ENCODE measurements around the gene MAEA.

MAEA gene

DNA sequence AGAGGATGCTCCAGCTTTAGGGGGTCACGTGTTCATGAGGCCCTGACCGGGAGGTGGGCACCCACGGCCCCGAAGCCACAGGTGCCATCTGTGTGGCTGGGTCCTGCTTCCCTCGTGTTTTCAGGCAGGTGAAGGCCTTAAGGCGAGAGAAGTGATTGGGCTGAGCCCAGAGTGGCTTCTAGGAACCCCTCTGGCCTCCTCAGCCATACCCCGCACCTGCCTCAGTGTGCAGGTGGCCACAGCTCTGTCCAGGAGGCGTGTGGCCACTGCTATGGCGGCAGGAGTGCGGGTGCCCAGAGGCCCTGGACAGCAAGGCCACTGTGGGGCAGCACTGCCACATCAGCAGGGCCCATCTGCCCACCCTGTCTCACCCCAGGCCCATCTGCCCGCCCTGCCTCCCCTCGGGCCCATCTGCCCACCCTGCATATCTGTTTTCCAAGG, 91.5 kb downstream of the MAEA start:
- no peak for DNase-seq
- ATAC-seq (ENCODE audit: insufficient read depth, low read depth) = no peak
- no peaks in the 10 kb centered on the region for H3K4me1 ChIP-seq (ENCODE audit: insufficient read depth, low read length)
- peaks cover 13% of the 10 kb centered on the region; the same call in 1 of the 2 replicates for H3K36me3 ChIP-seq (ENCODE audit: insufficient read depth, low read length)
- H3K9me3 ChIP-seq (ENCODE audit: insufficient read depth, low read length, severe bottlenecking) = no peaks in the 10 kb centered on the region
- no peaks in the 10 kb centered on the region for H3K79me2 ChIP-seq (ENCODE audit: insufficient read depth, low read length)
- no peak overlapping the region for H3K4me3 ChIP-seq (ENCODE audit: low read depth in 1 of 2, low read length in 2 of 2)
- H3K27ac ChIP-seq (ENCODE audit: low read length) = no peak overlapping the region
- H3K4me2 ChIP-seq (ENCODE audit: insufficient read depth, low read length) = no peak overlapping the region
- TF ChIP-seq EZH2 (IDR thresholded peaks at IDR 0.05; ENCODE audit: borderline replicate concordance, low read depth, low read length, severe bottlenecking) (no peak), CTCF (IDR thresholded peaks at IDR 0.05; ENCODE audit: borderline replicate concordance, extremely low read depth, low read length, poor library complexity, severe bottlenecking) (no peak)
- H3K27me3 ChIP-seq (ENCODE audit: insufficient read depth, low read length, poor library complexity) = no peaks in the 10 kb centered on the region
- H3K9ac ChIP-seq (ENCODE audit: low read depth, low read length) = no peak overlapping the region
- no peaks in the 10 kb centered on the region for H4K20me1 ChIP-seq (ENCODE audit: insufficient read depth, low read length)
- H2AFZ ChIP-seq (ENCODE audit: low read depth, low read length) = no peak overlapping the region

GRCh38 chr4:1381944-1382541, 92.4 kb downstream of the MAEA start:
- Histone ChIP-seq H3K36me3 (ENCODE audit: insufficient read depth, low read length) (peaks cover 13% of the 10 kb centered on the region; the same call in 1 of the 2 replicates), H3K9ac (ENCODE audit: low read depth, low read length) (no peak overlapping the region), H3K27me3 (ENCODE audit: insufficient read depth, low read length, poor library complexity) (no peaks in the 10 kb centered on the region), H2AFZ (ENCODE audit: low read depth, low read length) (no peak overlapping the region), H3K79me2 (ENCODE audit: insufficient read depth, low read length) (no peaks in the 10 kb centered on the region), H3K4me1 (ENCODE audit: insufficient read depth, low read length) (no peaks in the 10 kb centered on the region), H3K4me2 (ENCODE audit: insufficient read depth, low read length) (no peak overlapping the region), H3K4me3 (ENCODE audit: low read depth in 1 of 2, low read length in 2 of 2) (no peak overlapping the region), H4K20me1 (ENCODE audit: insufficient read depth, low read length) (no peaks in the 10 kb centered on the region), H3K27ac (ENCODE audit: low read length) (no peak overlapping the region), H3K9me3 (ENCODE audit: insufficient read depth, low read length, severe bottlenecking) (no peaks in the 10 kb centered on the region)
- TF ChIP-seq CTCF (IDR thresholded peaks at IDR 0.05; ENCODE audit: borderline replicate concordance, extremely low read depth, low read length, poor library complexity, severe bottlenecking) = no peak
- no peak for TF ChIP-seq EZH2 (IDR thresholded peaks at IDR 0.05; ENCODE audit: borderline replicate concordance, low read depth, low read length, severe bottlenecking)
- DNase-seq = no peak
- ATAC-seq (ENCODE audit: insufficient read depth, low read depth) = no peak

GRCh38 chr4:1382776-1383727, 93.4 kb downstream of the MAEA start:
- H3K36me3 ChIP-seq (ENCODE audit: insufficient read depth, low read length) = peaks cover 15% of the 10 kb centered on the region; the same call in 1 of the 2 replicates
- ATAC-seq (ENCODE audit: insufficient read depth, low read depth) = no peak

More at GRCh38 chr4:1382776-1383727, 93.4 kb downstream of the MAEA start:
- Histone ChIP-seq H3K27me3 (ENCODE audit: insufficient read depth, low read length, poor library complexity) (no peaks in the 10 kb centered on the region), H3K79me2 (ENCODE audit: insufficient read depth, low read length) (no peaks in the 10 kb centered on the region), H3K9ac (ENCODE audit: low read depth, low read length) (no peak overlapping the region), H3K4me1 (ENCODE audit: insufficient read depth, low read length) (no peaks in the 10 kb centered on the region), H3K4me2 (ENCODE audit: insufficient read depth, low read length) (no peak overlapping the region), H2AFZ (ENCODE audit: low read depth, low read length) (no peak overlapping the region), H3K9me3 (ENCODE audit: insufficient read depth, low read length, severe bottlenecking) (no peaks in the 10 kb centered on the region), H4K20me1 (ENCODE audit: insufficient read depth, low read length) (no peaks in the 10 kb centered on the region), H3K4me3 (ENCODE audit: low read depth in 1 of 2, low read length in 2 of 2) (no peak overlapping the region), H3K27ac (ENCODE audit: low read length) (no peak overlapping the region)
- no peak for TF ChIP-seq EZH2 (IDR thresholded peaks at IDR 0.05; ENCODE audit: borderline replicate concordance, low read depth, low read length, severe bottlenecking)
- no peak for TF ChIP-seq CTCF (IDR thresholded peaks at IDR 0.05; ENCODE audit: borderline replicate concordance, extremely low read depth, low read length, poor library complexity, severe bottlenecking)
- DNase-seq = no peak
